ENCODE results near the gene CNKSR3.

The CNKSR3 gene

GRCh38 chr6:154537511-154538325 lies 27.2 kb upstream of the CNKSR3 start:
- H3K4me3 ChIP-seq (ENCODE audit: low read depth, low read length): no peak overlapping the region
- TF ChIP-seq CTCF (conservative IDR thresholded peaks at IDR 0.05; ENCODE audit: low read depth, low read length): no peak
- no peak for DNase-seq (ENCODE audit: low read depth)

- H3K4me3 ChIP-seq (ENCODE audit: low read depth, low read length): no peak overlapping the region
- no peak for DNase-seq (ENCODE audit: low read depth)
- no peak for TF ChIP-seq CTCF (conservative IDR thresholded peaks at IDR 0.05; ENCODE audit: low read depth, low read length)
Observed at GRCh38 chr6:154536999-154537398, 26.5 kb upstream of the CNKSR3 start.

GRCh38 chr6:154536255-154536654 lies 25.8 kb upstream of the CNKSR3 start:
- TF ChIP-seq CTCF (conservative IDR thresholded peaks at IDR 0.05; ENCODE audit: low read depth, low read length): no peak
- DNase-seq (ENCODE audit: low read depth): no peak
- H3K4me3 ChIP-seq (ENCODE audit: low read depth, low read length): no peak overlapping the region

- no peak for DNase-seq (ENCODE audit: low read depth)
- no peak for TF ChIP-seq CTCF (conservative IDR thresholded peaks at IDR 0.05; ENCODE audit: low read depth, low read length)
- no peak overlapping the region for H3K4me3 ChIP-seq (ENCODE audit: low read depth, low read length)
Observed at GRCh38 chr6:154535851-154536250, 25.4 kb upstream of the CNKSR3 start.

- TF ChIP-seq CTCF (conservative IDR thresholded peaks at IDR 0.05; ENCODE audit: low read depth, low read length): no peak
- no peak overlapping the region for H3K4me3 ChIP-seq (ENCODE audit: low read depth, low read length)
- DNase-seq (ENCODE audit: low read depth): no peak
Observed at GRCh38 chr6:154535147-154535546, 24.7 kb upstream of the CNKSR3 start.

GRCh38 chr6:154534531-154534930 lies 24.0 kb upstream of the CNKSR3 start:
- DNase-seq (ENCODE audit: low read depth): no peak
- TF ChIP-seq CTCF (conservative IDR thresholded peaks at IDR 0.05; ENCODE audit: low read depth, low read length): no peak
- no peak overlapping the region for H3K4me3 ChIP-seq (ENCODE audit: low read depth, low read length)

GRCh38 chr6:154532426-154532825 lies 21.9 kb upstream of the CNKSR3 start:
- TF ChIP-seq CTCF (conservative IDR thresholded peaks at IDR 0.05; ENCODE audit: low read depth, low read length): no peak
- H3K4me3 ChIP-seq (ENCODE audit: low read depth, low read length): no peak overlapping the region
- DNase-seq (ENCODE audit: low read depth): no peak
